ENCODE results near the gene ADAMTSL4.

Gene ADAMTSL4

GRCh38 chr1:150548632-150549495 lies at the start of gene ADAMTSL4:
TSS of gene ADAMTSL4 (plus strand) at chr1:150549408. CDS start at chr1:150552289, 2,881 bp downstream.
- DNase-seq (ENCODE audit: low spot score), result no peak

GRCh38 chr1:150505431-150505830 lies 43.8 kb upstream of the ADAMTSL4 start:
- DNase-seq (ENCODE audit: low spot score), result no peak

- DNase-seq (ENCODE audit: low spot score), result no peak
Observed at GRCh38 chr1:150507912-150508864, 41.0 kb upstream of the ADAMTSL4 start, which contains the start of gene ECM1. TSS of gene ECM1 (plus strand) at chr1:150508109. CDS start at chr1:150508210, 101 bp downstream.

GRCh38 chr1:150508982-150509381 lies 40.2 kb upstream of the ADAMTSL4 start:
- no peak for DNase-seq (ENCODE audit: low spot score)

GRCh38 chr1:150511551-150511950 lies 37.7 kb upstream of the ADAMTSL4 start:
- DNase-seq (ENCODE audit: low spot score), result no peak

GRCh38 chr1:150511985-150512660 lies 37.1 kb upstream of the ADAMTSL4 start:
- no peak for DNase-seq (ENCODE audit: low spot score)

GRCh38 chr1:150512846-150513245 lies 36.4 kb upstream of the ADAMTSL4 start:
- no peak for DNase-seq (ENCODE audit: low spot score)

- no peak for DNase-seq (ENCODE audit: low spot score)
Observed at GRCh38 chr1:150513351-150513791, 35.8 kb upstream of the ADAMTSL4 start.

- no peak for DNase-seq (ENCODE audit: low spot score)
Observed at GRCh38 chr1:150514260-150514659, 34.9 kb upstream of the ADAMTSL4 start.

- no peak for DNase-seq (ENCODE audit: low spot score)
Observed at GRCh38 chr1:150514913-150515327, 34.3 kb upstream of the ADAMTSL4 start.

- DNase-seq (ENCODE audit: low spot score), result peak; percentile 97
Observed at GRCh38 chr1:150515328-150516049, 33.7 kb upstream of the ADAMTSL4 start, which contains the start of gene FALEC. TSS of gene FALEC (plus strand) at chr1:150515752.

- DNase-seq (ENCODE audit: low spot score), result peak; percentile 30
Observed at GRCh38 chr1:150516050-150516591, 33.1 kb upstream of the ADAMTSL4 start.

GRCh38 chr1:150516616-150517015 lies 32.6 kb upstream of the ADAMTSL4 start:
- DNase-seq (ENCODE audit: low spot score), result no peak

- DNase-seq (ENCODE audit: low spot score), result no peak
Observed at GRCh38 chr1:150521196-150521968, 27.8 kb upstream of the ADAMTSL4 start.

GRCh38 chr1:150525348-150525747 lies 23.9 kb upstream of the ADAMTSL4 start:
- DNase-seq (ENCODE audit: low spot score), result no peak

- no peak for DNase-seq (ENCODE audit: low spot score)
Observed at GRCh38 chr1:150528196-150528595, 21.0 kb upstream of the ADAMTSL4 start.

GRCh38 chr1:150529017-150529416 lies 20.2 kb upstream of the ADAMTSL4 start:
- no peak for DNase-seq (ENCODE audit: low spot score)

- DNase-seq (ENCODE audit: low spot score), result no peak
Observed at GRCh38 chr1:150530491-150531159, 18.6 kb upstream of the ADAMTSL4 start.

- no peak for DNase-seq (ENCODE audit: low spot score)
Observed at GRCh38 chr1:150532860-150533259, 16.3 kb upstream of the ADAMTSL4 start.
